B cell (primary cell): Measurements from ENCODE around the gene CASP5. TPM values are rescaled to one million over a fixed set of nuclear protein-coding genes. Genes with fewer than 3 reads are reported as not detected.

Experiments
- ATAC-seq: fragments of 200-7000 bp; cut with Tn5 transposase; one replicate; pipeline ENCODE4 v1.10.0; 2021; ENCODE audit warnings: low read depth, mild to moderate bottlenecking, moderate number of reproducible peaks, moderate library complexity
- CTCF ChIA-PET: fragments of 350-600 bp; sonication (Branson Sonifier 250); formaldehyde crosslinking; loops from one replicate; lab custom pipeline; 2021; ENCODE audit warnings: antibody characterized with exemption, inconsistent platforms; lab: Charles Lee
- POLR2A ChIA-PET: fragments of 350-600 bp; sonication (Branson Sonifier 250); formaldehyde crosslinking; loops from one replicate; lab custom pipeline; 2021; ENCODE audit warnings: antibody characterized with exemption; lab: Charles Lee
- DNase-seq: peaks from one replicate; pipeline ENCODE4 v3.0.0; 2013
- H2AFZ ChIP-seq: 2 replicates; pipeline ENCODE4 v1.6.1; 2012; ENCODE audit warnings: mild to moderate bottlenecking, low read depth, low read length; ENCODE audit not compliant: insufficient read depth, poor library complexity, severe bottlenecking
- H3K27ac ChIP-seq, 2 donors: 1 replicate in 1 of 2; 2 replicates in 1 of 2; pipeline ENCODE4 v1.5.1; 2012 to 2013; ENCODE audit warnings: low read length in 2 of 2, mild to moderate bottlenecking in 2 of 2, moderate library complexity in 1 of 2
- H3K27me3 ChIP-seq, 4 experiments: fragments of 200-600 bp in 1 of 4; sonication (generic) in 1 of 4; replicated peaks in 1 of 4; 1 replicate in 2 of 4; 2 replicates in 2 of 4; pipeline versions ENCODE4 v1.6.1 to v1.7.0; 2013 to 2016; ENCODE audit warnings: low read length in 3 of 4, mild to moderate bottlenecking in 2 of 4, mixed read lengths in 1 of 4, moderate library complexity in 1 of 4; ENCODE audit not compliant: insufficient read depth in 4 of 4, control insufficient read depth in 3 of 4; ENCODE audit errors: control extremely low read depth in 1 of 4
- H3K36me3 ChIP-seq, 2 experiments: replicated peaks in 1 of 2; 1 replicate in 1 of 2; 2 replicates in 1 of 2; pipeline versions ENCODE4 v1.6.1 to v1.7.1; 2013; ENCODE audit warnings: low read length in 1 of 2; ENCODE audit not compliant: insufficient read depth in 2 of 2, control insufficient read depth in 1 of 2; ENCODE audit errors: control extremely low read depth in 1 of 2, extremely low read depth in 1 of 2
- H3K4me1 ChIP-seq, 2 donors: fragments of 200-600 bp in 1 of 2; sonication (generic) in 1 of 2; 1 replicate in 1 of 2; 2 replicates in 1 of 2; pipeline versions ENCODE4 v1.5.1 to v1.6.1; 2013 to 2017; ENCODE audit warnings: low read length in 2 of 2; ENCODE audit not compliant: control insufficient read depth in 2 of 2, insufficient read depth in 2 of 2
- H3K4me2 ChIP-seq: replicated peaks from 2 replicates; pipeline ENCODE3; 2012; ENCODE audit warnings: mild to moderate bottlenecking, low read depth, low read length; ENCODE audit not compliant: poor library complexity, severe bottlenecking
- H3K4me3 ChIP-seq, 5 experiments: fragments of 200-600 bp in 1 of 5; sonication (generic) in 1 of 5; 1 replicate in 3 of 5; 2 replicates in 2 of 5; pipeline versions ENCODE4 v1.5.1 to v1.7.0; 2011 to 2016; ENCODE audit warnings: low read length in 4 of 5, mild to moderate bottlenecking in 4 of 5, low read depth in 2 of 5, control low read depth in 1 of 5, moderate library complexity in 1 of 5; ENCODE audit not compliant: insufficient read depth in 1 of 5; ENCODE audit errors: control extremely low read depth in 1 of 5, extremely low read depth in 1 of 5
- H3K79me2 ChIP-seq: fragments of 200-600 bp; sonication (generic); one replicate; pipeline ENCODE4 v1.6.0; 2016; ENCODE audit warnings: low read length; ENCODE audit not compliant: control insufficient read depth, insufficient read depth
- H3K9ac ChIP-seq: fragments of 200-600 bp; sonication (generic); 2 replicates; pipeline ENCODE4 v1.6.1; 2017; ENCODE audit warnings: mild to moderate bottlenecking, low read length, moderate library complexity
- H3K9me3 ChIP-seq, 3 donors: one replicate each; pipeline versions ENCODE4 v1.6.1 to v1.7.1; 2013; ENCODE audit warnings: low read length in 2 of 3; ENCODE audit not compliant: control insufficient read depth in 2 of 3, insufficient read depth in 1 of 3; ENCODE audit errors: control extremely low read depth in 1 of 3
- H4K20me1 ChIP-seq: 2 replicates; pipeline ENCODE4 v1.6.0; 2012; ENCODE audit warnings: mild to moderate bottlenecking, low read length; ENCODE audit not compliant: insufficient read depth, control insufficient read depth, poor library complexity, severe bottlenecking
- H3K27ac Mint-ChIP-seq: one replicate; pipeline ENCODE4 v1.8.0; 2021; ENCODE audit warnings: mixed read lengths
- H3K27me3 Mint-ChIP-seq: one replicate; pipeline ENCODE4 v1.8.0; 2021; ENCODE audit warnings: mixed read lengths
- H3K4me1 Mint-ChIP-seq: one replicate; pipeline ENCODE4 v1.8.0; 2021; ENCODE audit warnings: mixed read lengths
- H3K4me3 Mint-ChIP-seq: one replicate; pipeline ENCODE4 v1.8.0; 2021; ENCODE audit warnings: mixed read lengths
- H3K9me3 Mint-ChIP-seq: one replicate; pipeline ENCODE4 v1.8.0; 2022; ENCODE audit warnings: mixed read lengths; ENCODE audit not compliant: insufficient read depth
- CTCF ChIP-seq: fragments of 200-600 bp; IDR thresholded peaks from one replicate; pipeline ENCODE4 v1.8.0; 2022; ENCODE audit warnings: antibody characterized with exemption, mild to moderate bottlenecking
- EZH2 ChIP-seq: IDR thresholded peaks from 2 replicates; pipeline ENCODE4 v1.6.1; 2012; ENCODE audit warnings: borderline replicate concordance, low read depth, mild to moderate bottlenecking, moderate library complexity, low read length; ENCODE audit not compliant: insufficient read depth, poor library complexity, severe bottlenecking
- WGBS: methylation state at CpG from one replicate; pipeline ENCODE4 v1.1.5; 2013; ENCODE audit warnings: missing lambda C conversion rate; ENCODE audit not compliant: insufficient coverage; 5-methylcytosine and 5-hydroxymethylcytosine counted together
- intact Hi-C: fragments of 100-400 bp; cut with micrococcal nuclease; formaldehyde crosslinking; loops from one replicate; pipeline ENCODE4 v1.10.0; 2022
- polyA plus RNA-seq: library from polyadenylated mRNA; depleted of rRNA; stranded (reverse); fragments of >200 nt; gene quantifications from 2 replicates; pipeline ENCODE4 v1.2.3, GENCODE V29; 2012
- total RNA-seq, 2 donors: library from RNA; stranded (reverse); fragments of 120-200 nt in 1 of 2; gene quantifications; 1 replicate in 1 of 2; 2 replicates in 1 of 2; pipeline versions ENCODE4 v1.2.3 to v1.2.4, GENCODE V29; 2013 to 2022

Gene CASP5
- total and polyA plus RNA-seq, 2 donors (not counting 1 experiment from before 2014, with no cell fraction given), result 0.09 TPM; not detected in 1

- TF ChIP-seq EZH2, result no peak
- no CpG with 5 or more reads among the region's 1 CpG for WGBS
- Mint-ChIP-seq H3K27ac (no peak overlapping the region), H3K27me3 (peaks cover 5% of the 10 kb centered on the region), H3K4me3 (no peak overlapping the region), H3K4me1 (no peaks in the 10 kb centered on the region), H3K9me3 (no peaks in the 10 kb centered on the region)
- H2AFZ ChIP-seq, result no peak overlapping the region
- H3K27ac ChIP-seq, result no peak overlapping the region
- no peak for ATAC-seq
- H3K4me1 ChIP-seq, result no peaks in the 10 kb centered on the region
- ChIA-PET POLR2A (no interaction called here), CTCF (no interaction called here)
- no peak for DNase-seq
- no peaks in the 10 kb centered on the region for H3K27me3 ChIP-seq
- no peaks in the 10 kb centered on the region for H4K20me1 ChIP-seq
- H3K79me2 ChIP-seq, result no peaks in the 10 kb centered on the region
- intact Hi-C loops, result no loop called here
- H3K4me2 ChIP-seq, result no peak overlapping the region
- H3K9me3 ChIP-seq, result no peaks in the 10 kb centered on the region
- H3K9ac ChIP-seq, result no peak overlapping the region
- no peak overlapping the region for H3K4me3 ChIP-seq
- H3K36me3 ChIP-seq, result no peaks in the 10 kb centered on the region
Observed at GRCh38 chr11:105056446-105056845, 33.5 kb upstream of the CASP5 start.

- H3K9me3 Mint-ChIP-seq, result no peaks in the 10 kb centered on the region
- no peak overlapping the region for H3K4me3 Mint-ChIP-seq
- no CpG with 5 or more reads among the region's 2 CpGs for WGBS
- no peaks in the 10 kb centered on the region for H3K27me3 ChIP-seq
- H3K27ac ChIP-seq, result no peak overlapping the region
- peaks cover 5% of the 10 kb centered on the region for H3K27me3 Mint-ChIP-seq
- no peak overlapping the region for H2AFZ ChIP-seq
- TF ChIP-seq EZH2, result no peak
- no peak for TF ChIP-seq CTCF
- no peak overlapping the region for H3K4me3 ChIP-seq
- ATAC-seq, result no peak
- H3K9me3 ChIP-seq, result no peaks in the 10 kb centered on the region
- no peaks in the 10 kb centered on the region for H3K36me3 ChIP-seq
- CTCF ChIA-PET, result no interaction called here
- POLR2A ChIA-PET, result no interaction called here
- no peak overlapping the region for H3K4me2 ChIP-seq
- no peaks in the 10 kb centered on the region for H3K79me2 ChIP-seq
- H4K20me1 ChIP-seq, result no peaks in the 10 kb centered on the region
- DNase-seq, result no peak
- no peaks in the 10 kb centered on the region for H3K4me1 ChIP-seq
- no peak overlapping the region for H3K27ac Mint-ChIP-seq
- intact Hi-C loops, result no loop called here
- no peaks in the 10 kb centered on the region for H3K4me1 Mint-ChIP-seq
- no peak overlapping the region for H3K9ac ChIP-seq
Observed at GRCh38 chr11:105054723-105055493, 31.9 kb upstream of the CASP5 start.
